ENCODE data around the gene CTIF. TPM values are rescaled to one million over a fixed set of nuclear protein-coding genes. Genes with fewer than 3 reads are reported as not detected.

The CTIF gene
- total and polyA plus RNA-seq, 2 experiments from 2014 or later, result 22.1 to 27.9 TPM

DNA sequence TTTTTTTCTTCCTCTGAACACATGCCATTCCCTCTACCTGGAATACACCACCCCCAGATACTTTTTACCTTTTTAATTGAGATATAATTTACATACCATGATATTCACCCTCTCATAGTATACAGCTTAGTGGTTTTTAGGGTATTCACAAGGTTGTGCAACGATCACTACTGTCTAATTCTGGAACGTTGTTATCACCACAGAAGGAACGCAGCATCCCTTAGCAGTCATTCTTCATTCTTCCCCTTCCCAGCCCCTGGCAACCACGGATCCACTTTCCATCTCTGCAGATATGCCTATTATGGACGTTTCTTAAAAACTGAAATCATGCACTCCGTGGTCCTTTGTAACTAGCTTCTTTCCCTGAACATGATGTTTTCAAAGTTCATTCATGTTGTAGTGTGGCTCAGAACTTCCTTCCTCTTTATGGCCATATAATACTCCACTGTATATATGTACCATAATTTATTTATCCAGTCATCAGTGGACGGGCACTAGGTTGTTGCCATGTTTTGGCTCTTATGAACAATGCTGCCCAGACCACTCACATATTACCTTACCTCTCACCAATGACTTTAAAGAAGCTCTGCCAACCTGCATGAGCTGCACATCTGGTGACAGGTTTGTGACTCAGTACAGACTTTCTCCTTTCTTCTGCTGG lies 168.9 kb downstream of the CTIF start:
- Histone ChIP-seq H3K9me3 (ENCODE audit: low read depth) (no peaks in the 10 kb centered on the region), H3K4me1 (ENCODE audit: insufficient read depth) (no peaks in the 10 kb centered on the region), H3K27ac (no peak overlapping the region), H3K9me2 (replicated peaks; ENCODE audit: insufficient read depth) (no peaks in the 10 kb centered on the region), H3K36me3 (replicated peaks; ENCODE audit: insufficient read depth, low read depth) (no peaks in the 10 kb centered on the region), H3K79me2 (peaks cover 2% of the 10 kb centered on the region), H3K27me3 (no peaks in the 10 kb centered on the region), H3K4me3 (no peak overlapping the region), H2AFZ (no peak overlapping the region), H4K20me1 (ENCODE audit: insufficient read depth, poor library complexity, severe bottlenecking) (no peaks in the 10 kb centered on the region), H3K4me2 (no peak overlapping the region)
- TF ChIP-seq EZH2phosphoT487 (IDR thresholded peaks at IDR 0.05; ENCODE audit: low read depth, severe bottlenecking, unreplicated experiment), result no peak
- TF ChIP-seq, protein P1, sequence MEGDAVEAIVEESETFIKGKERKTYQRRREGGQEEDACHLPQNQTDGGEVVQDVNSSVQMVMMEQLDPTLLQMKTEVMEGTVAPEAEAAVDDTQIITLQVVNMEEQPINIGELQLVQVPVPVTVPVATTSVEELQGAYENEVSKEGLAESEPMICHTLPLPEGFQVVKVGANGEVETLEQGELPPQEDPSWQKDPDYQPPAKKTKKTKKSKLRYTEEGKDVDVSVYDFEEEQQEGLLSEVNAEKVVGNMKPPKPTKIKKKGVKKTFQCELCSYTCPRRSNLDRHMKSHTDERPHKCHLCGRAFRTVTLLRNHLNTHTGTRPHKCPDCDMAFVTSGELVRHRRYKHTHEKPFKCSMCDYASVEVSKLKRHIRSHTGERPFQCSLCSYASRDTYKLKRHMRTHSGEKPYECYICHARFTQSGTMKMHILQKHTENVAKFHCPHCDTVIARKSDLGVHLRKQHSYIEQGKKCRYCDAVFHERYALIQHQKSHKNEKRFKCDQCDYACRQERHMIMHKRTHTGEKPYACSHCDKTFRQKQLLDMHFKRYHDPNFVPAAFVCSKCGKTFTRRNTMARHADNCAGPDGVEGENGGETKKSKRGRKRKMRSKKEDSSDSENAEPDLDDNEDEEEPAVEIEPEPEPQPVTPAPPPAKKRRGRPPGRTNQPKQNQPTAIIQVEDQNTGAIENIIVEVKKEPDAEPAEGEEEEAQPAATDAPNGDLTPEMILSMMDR (IDR thresholded peaks at IDR 0.05; ENCODE audit: poor library complexity), result no peak
- TF ChIP-seq EZH2 (IDR thresholded peaks at IDR 0.05; ENCODE audit: borderline replicate concordance), result no peak
- WGBS (ENCODE audit: low lambda C conversion rate, missing lambda C conversion rate), result 94% methylated on average over 7 of the region's 7 CpGs
- DNase-seq (ENCODE audit: low spot score), result no peak

GRCh38 chr18:48708807-48709206 lies 170.0 kb downstream of the CTIF start:
- 100% methylated on average over 3 of the region's 3 CpGs for WGBS (ENCODE audit: low lambda C conversion rate, missing lambda C conversion rate)
- Histone ChIP-seq H3K36me3 (replicated peaks; ENCODE audit: insufficient read depth, low read depth) (no peaks in the 10 kb centered on the region), H2AFZ (no peak overlapping the region), H3K4me1 (ENCODE audit: insufficient read depth) (no peaks in the 10 kb centered on the region), H3K27ac (no peak overlapping the region), H3K9me3 (ENCODE audit: low read depth) (no peaks in the 10 kb centered on the region), H4K20me1 (ENCODE audit: insufficient read depth, poor library complexity, severe bottlenecking) (no peaks in the 10 kb centered on the region), H3K4me2 (no peak overlapping the region), H3K9me2 (replicated peaks; ENCODE audit: insufficient read depth) (no peaks in the 10 kb centered on the region), H3K27me3 (no peaks in the 10 kb centered on the region), H3K79me2 (peaks cover 2% of the 10 kb centered on the region), H3K4me3 (no peak overlapping the region)
- no peak for DNase-seq (ENCODE audit: low spot score)
- TF ChIP-seq EZH2 (IDR thresholded peaks at IDR 0.05; ENCODE audit: borderline replicate concordance), result no peak
- TF ChIP-seq EZH2phosphoT487 (IDR thresholded peaks at IDR 0.05; ENCODE audit: low read depth, severe bottlenecking, unreplicated experiment), result no peak
- TF ChIP-seq, protein P1 (IDR thresholded peaks at IDR 0.05; ENCODE audit: poor library complexity), result no peak

- H3K27me3 ChIP-seq, result no peaks in the 10 kb centered on the region
- H3K27ac ChIP-seq, result no peak overlapping the region
- H3K4me2 ChIP-seq, result no peak overlapping the region
- WGBS (ENCODE audit: low lambda C conversion rate, missing lambda C conversion rate), result 70% methylated on average over 12 of the region's 12 CpGs
- peaks cover 4% of the 10 kb centered on the region for H3K79me2 ChIP-seq
- TF ChIP-seq EZH2phosphoT487 (IDR thresholded peaks at IDR 0.05; ENCODE audit: low read depth, severe bottlenecking, unreplicated experiment), result no peak
- TF ChIP-seq, protein P1 (IDR thresholded peaks at IDR 0.05; ENCODE audit: poor library complexity), result no peak
- TF ChIP-seq EZH2 (IDR thresholded peaks at IDR 0.05; ENCODE audit: borderline replicate concordance), result no peak
- DNase-seq (ENCODE audit: low spot score), result no peak
- H4K20me1 ChIP-seq (ENCODE audit: insufficient read depth, poor library complexity, severe bottlenecking), result no peaks in the 10 kb centered on the region
- H3K36me3 ChIP-seq (replicated peaks; ENCODE audit: insufficient read depth, low read depth), result no peaks in the 10 kb centered on the region
- H3K4me3 ChIP-seq, result no peak overlapping the region
- H3K9me2 ChIP-seq (replicated peaks; ENCODE audit: insufficient read depth), result no peaks in the 10 kb centered on the region
- no peaks in the 10 kb centered on the region for H3K9me3 ChIP-seq (ENCODE audit: low read depth)
- H3K4me1 ChIP-seq (ENCODE audit: insufficient read depth), result peaks cover 3% of the 10 kb centered on the region
- no peak overlapping the region for H2AFZ ChIP-seq
These were observed 170.7 kb downstream of the CTIF start for GRCh38 chr18:48709371-48710062.

Measured in hepatocyte (in vitro differentiated cells).